Transverse colon (tissue), 4 donors: ENCODE data around the gene ZHX3. TPM values are rescaled to one million over a fixed set of nuclear protein-coding genes. Genes with fewer than 3 reads are reported as not detected.

Source experiments
- DNase-seq: peaks from one replicate; pipeline ENCODE4 v3.0.0-alpha.2; 2019
- H3K27ac ChIP-seq, 4 donors: fragments of 200-600 bp; sonication (generic); 2 replicates each; pipeline ENCODE4 v1.5.1; 2016 to 2018; ENCODE audit warnings: inconsistent platforms in 4 of 4
- H3K27me3 ChIP-seq: fragments of 200-600 bp; sonication (generic); 2 replicates; pipeline ENCODE4 v1.5.1; 2017; ENCODE audit warnings: inconsistent platforms
- H3K36me3 ChIP-seq, 4 donors: fragments of 200-600 bp; sonication (generic); 2 replicates each; pipeline ENCODE4 v1.5.1; 2017 to 2019; ENCODE audit warnings: inconsistent platforms in 4 of 4
- H3K4me1 ChIP-seq, 4 donors: fragments of 200-600 bp; sonication (generic); 2 replicates each; pipeline ENCODE4 v1.5.1; 2017 to 2020; ENCODE audit warnings: inconsistent platforms in 4 of 4
- H3K4me3 ChIP-seq, 4 donors: fragments of 200-600 bp; sonication (generic); 1 replicate in 1 of 4; 2 replicates in 3 of 4; pipeline versions ENCODE4 v1.5.1 to v1.6.1; 2017 to 2019; ENCODE audit warnings: inconsistent platforms in 4 of 4
- H3K9me3 ChIP-seq, 2 donors: fragments of 200-600 bp; sonication (generic); 2 replicates each; pipeline ENCODE4 v1.5.1; 2017 to 2019; ENCODE audit warnings: inconsistent platforms in 2 of 2
- CTCF ChIP-seq, 5 experiments: fragments of 200-600 bp in 3 of 5; fragments of 450-650 bp in 2 of 5; sonication (generic) in 3 of 5; IDR thresholded peaks; 1 replicate in 2 of 5; 2 replicates in 3 of 5; pipeline ENCODE4 v1.5.1; 2016 to 2017; ENCODE audit warnings: antibody characterized with exemption in 5 of 5, inconsistent platforms in 3 of 5, mild to moderate bottlenecking in 2 of 5, moderate library complexity in 1 of 5
- EP300 ChIP-seq: sonication (generic); formaldehyde crosslinking; IDR thresholded peaks from one replicate; pipeline ENCODE4 v1.6.1; 2017; ENCODE audit warnings: antibody characterized with exemption, low read depth
- POLR2A ChIP-seq: fragments of 450-650 bp; IDR thresholded peaks from one replicate; pipeline ENCODE4 v1.6.1; 2016; ENCODE audit warnings: antibody characterized with exemption, mild to moderate bottlenecking, moderate library complexity
- POLR2AphosphoS5 ChIP-seq, 3 donors: sonication (generic); formaldehyde crosslinking; IDR thresholded peaks; one replicate each; pipeline ENCODE4 v1.6.1; 2016; ENCODE audit warnings: antibody characterized with exemption in 3 of 3
- WGBS, 2 donors: methylation state at CpG; one replicate each; pipeline ENCODE4 v1.1.5; 2018; ENCODE audit warnings: low coverage in 1 of 2; 5-methylcytosine and 5-hydroxymethylcytosine counted together
- in situ Hi-C, 4 donors: fragments of 200-750 bp; cut with MboI; loops; one replicate each; pipeline versions ENCODE4 v1.15.0 to v1.15.1; 2017; ENCODE audit warnings: low sequenced_read_pairs in 3 of 4, low pct_ligation_motif_present in 1 of 4, low pct_unique_long_range_greater_than_20kb in 1 of 4
- intact Hi-C: fragments of 100-400 bp; cut with DNase I; formaldehyde crosslinking; loops from one replicate; pipeline ENCODE4 v1.15.1; 2023; ENCODE audit warnings: low total_unique reads
- total RNA-seq, 4 donors: library from RNA; depleted of rRNA; stranded (reverse); fragments of >200 nt; gene quantifications; one replicate each; pipeline ENCODE4 v1.1.0, GENCODE V29; 2016

ZHX3 gene
- total RNA-seq, 4 donors from 2014 or later, result 22.7 to 34.8 (median 26.4) TPM

DNA sequence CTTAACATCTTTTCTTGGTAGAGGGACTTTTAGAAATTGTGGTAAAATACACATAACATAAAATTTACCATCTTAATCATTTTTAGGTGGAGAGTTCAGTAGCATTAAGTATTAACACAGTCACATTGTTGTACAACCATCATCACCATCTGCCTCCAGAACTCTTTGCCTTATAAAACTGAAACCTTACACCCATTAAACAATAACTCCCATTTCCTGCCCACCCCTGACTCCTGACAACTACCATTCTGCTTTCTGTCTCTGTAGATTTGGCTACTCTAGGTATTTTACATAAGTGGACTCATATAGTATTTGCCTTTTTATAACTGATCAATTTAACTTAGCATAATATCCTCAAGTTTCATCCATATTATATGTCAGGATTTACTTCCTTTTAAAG, 88.7 kb downstream of the ZHX3 start:
- Histone ChIP-seq H3K4me1 (peaks cover 10 to 22% (median 12%) of the 10 kb centered on the region in 4 donors), H3K4me3 (no peak overlapping the region), H3K27me3 (no peaks in the 10 kb centered on the region), H3K9me3 (no peaks in the 10 kb centered on the region), H3K27ac (no peak overlapping the region), H3K36me3 (no peaks in the 10 kb centered on the region)
- no peak for DNase-seq
- intact Hi-C loops, result no loop called here
- TF ChIP-seq CTCF (IDR thresholded peaks at IDR 0.05) (no peak), POLR2A (no peak), EP300 (no peak), POLR2AphosphoS5 (IDR thresholded peaks at IDR 0.05) (no peak)
- in situ Hi-C loops, result loop anchor here in 1 of 4 donors (10.0 kb wide), 1 partner anchor 54 kb away; no protein-coding TSS in a partner anchor

GRCh38 chr20:41226426-41226825, 91.1 kb downstream of the ZHX3 start:
- Histone ChIP-seq H3K4me3 (no peak overlapping the region), H3K9me3 (no peaks in the 10 kb centered on the region), H3K27me3 (no peaks in the 10 kb centered on the region), H3K4me1 (peaks cover 0 to 11% (median 0%) of the 10 kb centered on the region in 4 donors), H3K27ac (no peak overlapping the region), H3K36me3 (no peaks in the 10 kb centered on the region)
- intact Hi-C loops, result no loop called here
- 95 to 100% methylated on average over 1 of the region's 1 CpG for WGBS, 2 donors
- DNase-seq, result no peak
- no peak for TF ChIP-seq CTCF (IDR thresholded peaks at IDR 0.05)
- no peak for TF ChIP-seq POLR2AphosphoS5 (IDR thresholded peaks at IDR 0.05)
- TF ChIP-seq POLR2A, result no peak
- no peak for TF ChIP-seq EP300
- in situ Hi-C loops, result loop anchor here in 1 of 4 donors (10.0 kb wide), 1 partner anchor 52 kb away; no protein-coding TSS in a partner anchor

DNA sequence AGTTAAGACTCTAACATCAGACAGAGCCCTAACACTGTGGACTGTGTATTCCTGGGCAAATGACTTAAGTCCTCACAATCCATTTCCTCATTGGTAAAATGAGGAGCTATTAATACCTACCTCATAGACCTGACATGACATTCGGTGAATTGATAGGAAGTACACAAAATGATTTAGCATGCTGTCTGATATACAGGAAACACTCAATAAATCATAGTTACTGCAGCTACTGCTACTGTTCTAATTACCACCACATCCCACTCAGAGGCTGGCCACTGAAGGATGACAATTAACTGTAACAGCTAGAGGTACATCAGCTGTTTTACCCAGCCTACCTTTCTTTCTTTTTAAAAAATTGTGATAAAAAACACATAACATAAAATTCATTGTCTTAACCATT, 92.4 kb downstream of the ZHX3 start:
- 56 to 76% methylated on average over 1 of the region's 1 CpG for WGBS, 2 donors
- no peak overlapping the region for H3K4me3 ChIP-seq
- no peak for TF ChIP-seq POLR2A
- no peak for TF ChIP-seq CTCF (IDR thresholded peaks at IDR 0.05)
- DNase-seq, result no peak
- H3K27me3 ChIP-seq, result no peaks in the 10 kb centered on the region
- in situ Hi-C loops (loop anchor here in 1 of 4 donors (10.0 kb wide), 1 partner anchor 50 kb away; no protein-coding TSS in a partner anchor), intact Hi-C loops (no loop called here)
- H3K4me1 ChIP-seq, result peaks cover 0 to 11% (median 0%) of the 10 kb centered on the region in 4 donors
- H3K9me3 ChIP-seq, result no peaks in the 10 kb centered on the region
- H3K27ac ChIP-seq, result no peak overlapping the region
- no peaks in the 10 kb centered on the region for H3K36me3 ChIP-seq

DNA sequence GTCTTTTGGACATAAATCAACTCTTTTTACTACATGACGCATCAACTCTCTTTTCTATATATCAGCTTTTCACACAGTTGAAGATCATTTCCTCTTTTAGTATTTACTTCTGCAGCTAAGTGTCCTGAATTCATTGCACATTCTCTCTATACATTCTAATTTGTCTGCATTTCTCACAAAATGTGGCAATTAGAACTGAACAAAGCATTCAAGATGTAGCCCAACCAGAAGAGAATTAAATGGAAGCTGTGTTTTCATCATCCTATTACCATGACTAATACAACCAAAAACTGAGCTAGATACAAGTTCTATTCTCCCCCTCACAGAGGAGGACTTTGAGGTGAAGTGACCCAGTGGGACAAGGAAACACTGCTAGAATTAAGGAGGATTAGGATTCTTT, 93.2 kb downstream of the ZHX3 start:
- TF ChIP-seq EP300 (no peak), POLR2AphosphoS5 (IDR thresholded peaks at IDR 0.05) (no peak), POLR2A (no peak)
- DNase-seq, result no peak
- in situ Hi-C loops (loop anchor here in 1 of 4 donors (10.0 kb wide), 1 partner anchor 49 kb away; no protein-coding TSS in a partner anchor), intact Hi-C loops (no loop called here)
- Histone ChIP-seq H3K4me1 (peaks cover 0 to 11% (median 0%) of the 10 kb centered on the region in 4 donors), H3K36me3 (no peaks in the 10 kb centered on the region), H3K4me3 (no peak overlapping the region), H3K27ac (no peak overlapping the region), H3K27me3 (no peaks in the 10 kb centered on the region), H3K9me3 (no peaks in the 10 kb centered on the region)
- WGBS, 2 donors, result 90 to 91% methylated on average over 1 of the region's 1 CpG

GRCh38 chr20:41223112-41223511, 94.4 kb downstream of the ZHX3 start:
- in situ Hi-C loops, result loop anchor here in 1 of 4 donors (10.0 kb wide), 1 partner anchor 48 kb away; no protein-coding TSS in a partner anchor

More at GRCh38 chr20:41223112-41223511, 94.4 kb downstream of the ZHX3 start:
- no peak for DNase-seq
- Histone ChIP-seq H3K9me3 (no peaks in the 10 kb centered on the region), H3K4me1 (peaks cover 0 to 11% (median 0%) of the 10 kb centered on the region in 4 donors), H3K27ac (peak overlapping the region in 2 of 4 donors; percentile 1 to 26), H3K27me3 (no peaks in the 10 kb centered on the region), H3K36me3 (no peaks in the 10 kb centered on the region), H3K4me3 (no peak overlapping the region)
- intact Hi-C loops, result no loop called here
- TF ChIP-seq CTCF (IDR thresholded peaks at IDR 0.05) (no peak), POLR2A (no peak), EP300 (no peak), POLR2AphosphoS5 (IDR thresholded peaks at IDR 0.05) (no peak)
